ENCODE data around the gene WWOX. TPM values are rescaled to one million over a fixed set of nuclear protein-coding genes. Genes with fewer than 3 reads are reported as not detected.
"Not testable (repeated sequence)": the region's sequence is repeated elsewhere in the genome, so short reads cannot be mapped to it uniquely, and the experiment has no call there.

Gene WWOX
- total RNA-seq, 1 experiment from 2014 or later = 28.3 TPM

GRCh38 chr16:79229361-79229760 is 1129.9 kb downstream of the WWOX start:
- H3K9me2 ChIP-seq (replicated peaks; ENCODE audit: low read length) = no peaks in the 10 kb centered on the region
- H4K20me1 ChIP-seq (ENCODE audit: low read length) = no peaks in the 10 kb centered on the region
- CTCF ChIA-PET = no interaction called here
- no peaks in the 10 kb centered on the region for H3K4me1 ChIP-seq (ENCODE audit: insufficient read depth, low read length)
- no peak overlapping the region for H3K4me3 ChIP-seq (ENCODE audit: low read length)
- POLR2A ChIA-PET (ENCODE audit: unreplicated experiment) = no interaction called here
- H3K9ac ChIP-seq (ENCODE audit: low read length) = no peak overlapping the region
- H2AFZ ChIP-seq (ENCODE audit: low read length) = no peak overlapping the region
- no peaks in the 10 kb centered on the region for H3K79me2 ChIP-seq (ENCODE audit: low read length)
- H3K4me2 ChIP-seq (ENCODE audit: low read length) = no peak overlapping the region
- no peaks in the 10 kb centered on the region for H3F3A ChIP-seq (ENCODE audit: low read length, unreplicated experiment)
- H3K27me3 ChIP-seq (ENCODE audit: low read length) = no peaks in the 10 kb centered on the region
- BruUV-seq (replicated peaks) = no TSS peak
- intact Hi-C loops (cut with micrococcal nuclease) = no loop called here
- H3K36me3 ChIP-seq (ENCODE audit: low read depth, low read length) = no peaks in the 10 kb centered on the region
- H3K27ac ChIP-seq (ENCODE audit: low read length) = no peak overlapping the region
- TF ChIP-seq, protein P1, sequence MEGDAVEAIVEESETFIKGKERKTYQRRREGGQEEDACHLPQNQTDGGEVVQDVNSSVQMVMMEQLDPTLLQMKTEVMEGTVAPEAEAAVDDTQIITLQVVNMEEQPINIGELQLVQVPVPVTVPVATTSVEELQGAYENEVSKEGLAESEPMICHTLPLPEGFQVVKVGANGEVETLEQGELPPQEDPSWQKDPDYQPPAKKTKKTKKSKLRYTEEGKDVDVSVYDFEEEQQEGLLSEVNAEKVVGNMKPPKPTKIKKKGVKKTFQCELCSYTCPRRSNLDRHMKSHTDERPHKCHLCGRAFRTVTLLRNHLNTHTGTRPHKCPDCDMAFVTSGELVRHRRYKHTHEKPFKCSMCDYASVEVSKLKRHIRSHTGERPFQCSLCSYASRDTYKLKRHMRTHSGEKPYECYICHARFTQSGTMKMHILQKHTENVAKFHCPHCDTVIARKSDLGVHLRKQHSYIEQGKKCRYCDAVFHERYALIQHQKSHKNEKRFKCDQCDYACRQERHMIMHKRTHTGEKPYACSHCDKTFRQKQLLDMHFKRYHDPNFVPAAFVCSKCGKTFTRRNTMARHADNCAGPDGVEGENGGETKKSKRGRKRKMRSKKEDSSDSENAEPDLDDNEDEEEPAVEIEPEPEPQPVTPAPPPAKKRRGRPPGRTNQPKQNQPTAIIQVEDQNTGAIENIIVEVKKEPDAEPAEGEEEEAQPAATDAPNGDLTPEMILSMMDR (conservative IDR thresholded peaks at IDR 0.05; ENCODE audit: low read depth, low read length) = no peak
- TF ChIP-seq EZH2 (IDR thresholded peaks at IDR 0.05; ENCODE audit: low read length, unreplicated experiment) (no peak), EZH2phosphoT487 (IDR thresholded peaks at IDR 0.05; ENCODE audit: borderline replicate concordance, low read length) (no peak)
- DNase-seq (no peak), ATAC-seq (no peak)
- no peaks in the 10 kb centered on the region for H3K9me3 ChIP-seq (ENCODE audit: low read length)

DNA sequence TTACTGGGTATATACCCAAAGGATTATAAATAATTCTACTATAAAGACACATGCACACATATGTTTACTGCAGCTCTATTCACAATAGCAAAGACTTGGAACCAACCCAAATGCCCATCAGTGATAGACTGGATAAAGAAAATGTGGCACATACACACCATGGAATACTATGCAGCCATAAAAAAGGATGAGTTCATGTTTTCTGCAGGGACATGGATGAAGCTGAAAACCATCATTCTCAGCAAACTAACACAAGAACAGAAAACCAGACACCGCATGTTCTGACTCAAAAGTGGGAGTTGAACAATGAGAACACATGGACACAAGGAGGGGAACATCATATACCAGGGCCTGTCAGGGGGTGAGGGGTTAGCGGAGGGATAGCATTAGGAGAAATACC is 1146.2 kb downstream of the WWOX start:
- H2AFZ ChIP-seq (ENCODE audit: low read length); H3K36me3 ChIP-seq (ENCODE audit: low read depth, low read length); H3K9me2 ChIP-seq (replicated peaks; ENCODE audit: low read length); H3K9ac ChIP-seq (ENCODE audit: low read length); H3K27me3 ChIP-seq (ENCODE audit: low read length); H3K4me1 ChIP-seq (ENCODE audit: insufficient read depth, low read length); POLR2A ChIA-PET (ENCODE audit: unreplicated experiment); CTCF ChIA-PET; BruUV-seq (replicated peaks); H3K9me3 ChIP-seq (ENCODE audit: low read length); H3K27ac ChIP-seq (ENCODE audit: low read length); intact Hi-C loops (cut with micrococcal nuclease); ATAC-seq; H3K4me3 ChIP-seq (ENCODE audit: low read length); H3F3A ChIP-seq (ENCODE audit: low read length, unreplicated experiment); DNase-seq; H3K79me2 ChIP-seq (ENCODE audit: low read length); H3K4me2 ChIP-seq (ENCODE audit: low read length); H4K20me1 ChIP-seq (ENCODE audit: low read length): not testable (repeated sequence)

- no peaks in the 10 kb centered on the region for H3K9me2 ChIP-seq (replicated peaks; ENCODE audit: low read length)
- no peak overlapping the region for H3K4me2 ChIP-seq (ENCODE audit: low read length)
- TF ChIP-seq EZH2phosphoT487 (IDR thresholded peaks at IDR 0.05; ENCODE audit: borderline replicate concordance, low read length) (no peak), EZH2 (IDR thresholded peaks at IDR 0.05; ENCODE audit: low read length, unreplicated experiment) (no peak)
- TF ChIP-seq, protein P1 (conservative IDR thresholded peaks at IDR 0.05; ENCODE audit: low read depth, low read length) = no peak
- H3K27me3 ChIP-seq (ENCODE audit: low read length) = no peaks in the 10 kb centered on the region
- no peaks in the 10 kb centered on the region for H4K20me1 ChIP-seq (ENCODE audit: low read length)
- H3F3A ChIP-seq (ENCODE audit: low read length, unreplicated experiment) = no peaks in the 10 kb centered on the region
- H3K36me3 ChIP-seq (ENCODE audit: low read depth, low read length) = no peaks in the 10 kb centered on the region
- ATAC-seq (no peak), DNase-seq (no peak)
- no peak overlapping the region for H3K4me3 ChIP-seq (ENCODE audit: low read length)
- ChIA-PET POLR2A (ENCODE audit: unreplicated experiment) (no interaction called here), CTCF (no interaction called here)
- no peak overlapping the region for H2AFZ ChIP-seq (ENCODE audit: low read length)
- no peaks in the 10 kb centered on the region for H3K4me1 ChIP-seq (ENCODE audit: insufficient read depth, low read length)
- H3K27ac ChIP-seq (ENCODE audit: low read length) = no peak overlapping the region
- BruUV-seq (replicated peaks) = no TSS peak
- H3K79me2 ChIP-seq (ENCODE audit: low read length) = no peaks in the 10 kb centered on the region
- intact Hi-C loops (cut with micrococcal nuclease) = no loop called here
- no peak overlapping the region for H3K9ac ChIP-seq (ENCODE audit: low read length)
- no peaks in the 10 kb centered on the region for H3K9me3 ChIP-seq (ENCODE audit: low read length)
Measured at GRCh38 chr16:79247386-79247785, 1147.9 kb downstream of the WWOX start.
